ENCODE data around the gene AKNAD1. TPM values are rescaled to one million over a fixed set of nuclear protein-coding genes. Genes with fewer than 3 reads are reported as not detected.

The AKNAD1 gene
- polyA plus RNA-seq, 1 donor from 2014 or later, result not detected

DNA sequence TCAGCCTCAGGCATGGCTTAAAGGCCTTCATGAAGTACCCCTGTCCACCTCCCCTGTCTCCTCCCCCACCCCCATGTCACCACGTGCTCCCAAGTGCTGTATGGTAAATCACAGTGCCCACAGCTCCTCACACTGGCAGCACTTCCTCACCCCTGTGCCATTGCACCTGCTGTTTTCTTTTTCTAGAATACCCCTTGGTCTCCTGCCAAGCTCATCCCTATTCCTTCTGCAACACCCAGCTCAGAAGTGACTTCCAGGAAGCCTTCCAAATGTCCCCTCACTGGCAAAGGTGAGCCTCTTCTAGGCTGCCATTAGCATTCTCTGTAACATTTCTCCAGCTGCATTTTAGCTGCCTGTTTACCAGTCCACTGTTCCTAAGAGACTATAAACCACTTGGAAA, 9.4 kb downstream of the AKNAD1 start:
- Histone ChIP-seq H3K4me2 (ENCODE audit: low read length) (no peak overlapping the region), H3K9ac (ENCODE audit: low read length) (no peak overlapping the region), H4K20me1 (ENCODE audit: insufficient read depth) (no peaks in the 10 kb centered on the region), H3K79me2 (replicated peaks; ENCODE audit: insufficient read depth, low read length) (no peaks in the 10 kb centered on the region), H3K27ac (ENCODE audit: low read length) (no peak overlapping the region), H3K9me3 (ENCODE audit: low read length) (no peaks in the 10 kb centered on the region), H2AFZ (ENCODE audit: low read depth, low read length) (no peak overlapping the region), H3F3A (ENCODE audit: insufficient read depth, low read length, poor library complexity, severe bottlenecking) (no peaks in the 10 kb centered on the region), H3K9me2 (ENCODE audit: insufficient read depth, low read length) (no peaks in the 10 kb centered on the region), H3K36me3 (ENCODE audit: insufficient read depth, low read length) (no peaks in the 10 kb centered on the region), H3K4me3 (ENCODE audit: low read length) (no peak overlapping the region), H3K27me3 (ENCODE audit: insufficient read depth, low read depth, low read length) (no peaks in the 10 kb centered on the region)
- TF ChIP-seq MXI1 (conservative IDR thresholded peaks at IDR 0.05; ENCODE audit: poor library complexity, severe bottlenecking), result no peak
- no peak for TF ChIP-seq EP300 (conservative IDR thresholded peaks at IDR 0.05; ENCODE audit: poor library complexity, severe bottlenecking)
- TF ChIP-seq, protein P1, sequence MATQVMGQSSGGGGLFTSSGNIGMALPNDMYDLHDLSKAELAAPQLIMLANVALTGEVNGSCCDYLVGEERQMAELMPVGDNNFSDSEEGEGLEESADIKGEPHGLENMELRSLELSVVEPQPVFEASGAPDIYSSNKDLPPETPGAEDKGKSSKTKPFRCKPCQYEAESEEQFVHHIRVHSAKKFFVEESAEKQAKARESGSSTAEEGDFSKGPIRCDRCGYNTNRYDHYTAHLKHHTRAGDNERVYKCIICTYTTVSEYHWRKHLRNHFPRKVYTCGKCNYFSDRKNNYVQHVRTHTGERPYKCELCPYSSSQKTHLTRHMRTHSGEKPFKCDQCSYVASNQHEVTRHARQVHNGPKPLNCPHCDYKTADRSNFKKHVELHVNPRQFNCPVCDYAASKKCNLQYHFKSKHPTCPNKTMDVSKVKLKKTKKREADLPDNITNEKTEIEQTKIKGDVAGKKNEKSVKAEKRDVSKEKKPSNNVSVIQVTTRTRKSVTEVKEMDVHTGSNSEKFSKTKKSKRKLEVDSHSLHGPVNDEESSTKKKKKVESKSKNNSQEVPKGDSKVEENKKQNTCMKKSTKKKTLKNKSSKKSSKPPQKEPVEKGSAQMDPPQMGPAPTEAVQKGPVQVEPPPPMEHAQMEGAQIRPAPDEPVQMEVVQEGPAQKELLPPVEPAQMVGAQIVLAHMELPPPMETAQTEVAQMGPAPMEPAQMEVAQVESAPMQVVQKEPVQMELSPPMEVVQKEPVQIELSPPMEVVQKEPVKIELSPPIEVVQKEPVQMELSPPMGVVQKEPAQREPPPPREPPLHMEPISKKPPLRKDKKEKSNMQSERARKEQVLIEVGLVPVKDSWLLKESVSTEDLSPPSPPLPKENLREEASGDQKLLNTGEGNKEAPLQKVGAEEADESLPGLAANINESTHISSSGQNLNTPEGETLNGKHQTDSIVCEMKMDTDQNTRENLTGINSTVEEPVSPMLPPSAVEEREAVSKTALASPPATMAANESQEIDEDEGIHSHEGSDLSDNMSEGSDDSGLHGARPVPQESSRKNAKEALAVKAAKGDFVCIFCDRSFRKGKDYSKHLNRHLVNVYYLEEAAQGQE (IDR thresholded peaks at IDR 0.05; ENCODE audit: borderline replicate concordance), result no peak
- no peak for TF ChIP-seq POLR2AphosphoS5 (IDR thresholded peaks at IDR 0.05)
- no peak for TF ChIP-seq EZH2 (IDR thresholded peaks at IDR 0.05; ENCODE audit: borderline replicate concordance, insufficient read depth, low read length, poor library complexity, severe bottlenecking)
- TF ChIP-seq, protein P2, sequence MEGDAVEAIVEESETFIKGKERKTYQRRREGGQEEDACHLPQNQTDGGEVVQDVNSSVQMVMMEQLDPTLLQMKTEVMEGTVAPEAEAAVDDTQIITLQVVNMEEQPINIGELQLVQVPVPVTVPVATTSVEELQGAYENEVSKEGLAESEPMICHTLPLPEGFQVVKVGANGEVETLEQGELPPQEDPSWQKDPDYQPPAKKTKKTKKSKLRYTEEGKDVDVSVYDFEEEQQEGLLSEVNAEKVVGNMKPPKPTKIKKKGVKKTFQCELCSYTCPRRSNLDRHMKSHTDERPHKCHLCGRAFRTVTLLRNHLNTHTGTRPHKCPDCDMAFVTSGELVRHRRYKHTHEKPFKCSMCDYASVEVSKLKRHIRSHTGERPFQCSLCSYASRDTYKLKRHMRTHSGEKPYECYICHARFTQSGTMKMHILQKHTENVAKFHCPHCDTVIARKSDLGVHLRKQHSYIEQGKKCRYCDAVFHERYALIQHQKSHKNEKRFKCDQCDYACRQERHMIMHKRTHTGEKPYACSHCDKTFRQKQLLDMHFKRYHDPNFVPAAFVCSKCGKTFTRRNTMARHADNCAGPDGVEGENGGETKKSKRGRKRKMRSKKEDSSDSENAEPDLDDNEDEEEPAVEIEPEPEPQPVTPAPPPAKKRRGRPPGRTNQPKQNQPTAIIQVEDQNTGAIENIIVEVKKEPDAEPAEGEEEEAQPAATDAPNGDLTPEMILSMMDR (IDR thresholded peaks at IDR 0.05; ENCODE audit: poor library complexity, severe bottlenecking), result no peak
- TF ChIP-seq TAF1 (IDR thresholded peaks at IDR 0.05; ENCODE audit: low read depth), result no peak

DNA sequence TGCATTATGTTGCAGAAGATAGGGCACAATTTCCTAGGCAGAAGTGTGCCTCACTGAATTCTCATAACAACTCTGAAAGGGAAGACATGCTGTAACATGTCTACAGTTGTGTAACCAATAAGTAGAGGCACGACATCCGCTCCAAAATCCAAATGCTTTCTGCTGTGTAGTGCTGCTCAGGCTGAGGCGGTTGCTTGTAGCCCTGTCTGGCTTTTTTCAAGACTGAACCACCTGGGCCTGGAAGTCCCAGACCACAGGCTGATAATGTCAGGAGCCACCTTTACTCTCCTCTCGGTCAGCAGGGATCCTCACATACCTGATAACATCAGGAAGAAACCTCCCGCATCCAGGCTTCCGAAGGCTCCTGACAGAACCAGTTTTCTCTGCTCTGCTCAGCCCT, 10.9 kb downstream of the AKNAD1 start:
- TF ChIP-seq EP300 (conservative IDR thresholded peaks at IDR 0.05; ENCODE audit: poor library complexity, severe bottlenecking), result no peak
- no peak for TF ChIP-seq SMC3 (conservative IDR thresholded peaks at IDR 0.05; ENCODE audit: poor library complexity)
- TF ChIP-seq EZH2 (IDR thresholded peaks at IDR 0.05; ENCODE audit: borderline replicate concordance, insufficient read depth, low read length, poor library complexity, severe bottlenecking), result no peak
- TF ChIP-seq, protein P2 (IDR thresholded peaks at IDR 0.05; ENCODE audit: poor library complexity, severe bottlenecking), result no peak
- no peak for TF ChIP-seq TAF1 (IDR thresholded peaks at IDR 0.05; ENCODE audit: low read depth)
- TF ChIP-seq RAD21 (conservative IDR thresholded peaks at IDR 0.05), result no peak
- H3F3A ChIP-seq (ENCODE audit: insufficient read depth, low read length, poor library complexity, severe bottlenecking), result no peaks in the 10 kb centered on the region
- no peaks in the 10 kb centered on the region for H3K9me3 ChIP-seq (ENCODE audit: low read length)
- H3K9me2 ChIP-seq (ENCODE audit: insufficient read depth, low read length), result no peaks in the 10 kb centered on the region
- no peaks in the 10 kb centered on the region for H3K79me2 ChIP-seq (replicated peaks; ENCODE audit: insufficient read depth, low read length)
- H2AFZ ChIP-seq (ENCODE audit: low read depth, low read length), result no peak overlapping the region
- no peak overlapping the region for H3K4me3 ChIP-seq (ENCODE audit: low read length)
- H3K27me3 ChIP-seq (ENCODE audit: insufficient read depth, low read depth, low read length), result no peaks in the 10 kb centered on the region
- no peaks in the 10 kb centered on the region for H4K20me1 ChIP-seq (ENCODE audit: insufficient read depth)
- H3K27ac ChIP-seq (ENCODE audit: low read length), result no peak overlapping the region
- no peak overlapping the region for H3K4me2 ChIP-seq (ENCODE audit: low read length)
- H3K36me3 ChIP-seq (ENCODE audit: insufficient read depth, low read length), result no peaks in the 10 kb centered on the region
- H3K9ac ChIP-seq (ENCODE audit: low read length), result no peak overlapping the region
